ENCODE data around the gene CORO2B.

The CORO2B gene

DNA sequence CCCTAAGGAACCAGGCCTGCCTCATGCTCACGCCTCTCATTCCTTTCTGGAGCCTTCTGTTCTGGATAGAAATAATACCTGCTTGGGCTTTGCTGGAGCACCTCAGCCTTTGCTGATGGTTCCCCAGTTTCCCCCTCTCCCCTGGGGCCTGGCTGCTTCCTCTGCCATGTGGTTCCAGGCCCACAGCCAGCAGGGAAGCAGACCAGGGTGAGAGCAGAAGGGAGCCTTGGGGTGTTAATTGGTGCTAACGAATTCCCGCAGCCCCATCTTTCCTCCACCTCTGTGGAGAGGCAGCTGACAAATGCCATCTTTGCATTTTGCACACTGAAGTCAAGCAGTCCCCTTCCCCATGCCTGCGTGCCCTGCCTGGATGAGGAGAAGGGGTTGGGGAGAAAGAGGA, 13.1 kb upstream of the CORO2B start:
- no peak overlapping the region for H3K4me3 ChIP-seq (ENCODE audit: low read depth, low read length)
- TF ChIP-seq, protein P1, sequence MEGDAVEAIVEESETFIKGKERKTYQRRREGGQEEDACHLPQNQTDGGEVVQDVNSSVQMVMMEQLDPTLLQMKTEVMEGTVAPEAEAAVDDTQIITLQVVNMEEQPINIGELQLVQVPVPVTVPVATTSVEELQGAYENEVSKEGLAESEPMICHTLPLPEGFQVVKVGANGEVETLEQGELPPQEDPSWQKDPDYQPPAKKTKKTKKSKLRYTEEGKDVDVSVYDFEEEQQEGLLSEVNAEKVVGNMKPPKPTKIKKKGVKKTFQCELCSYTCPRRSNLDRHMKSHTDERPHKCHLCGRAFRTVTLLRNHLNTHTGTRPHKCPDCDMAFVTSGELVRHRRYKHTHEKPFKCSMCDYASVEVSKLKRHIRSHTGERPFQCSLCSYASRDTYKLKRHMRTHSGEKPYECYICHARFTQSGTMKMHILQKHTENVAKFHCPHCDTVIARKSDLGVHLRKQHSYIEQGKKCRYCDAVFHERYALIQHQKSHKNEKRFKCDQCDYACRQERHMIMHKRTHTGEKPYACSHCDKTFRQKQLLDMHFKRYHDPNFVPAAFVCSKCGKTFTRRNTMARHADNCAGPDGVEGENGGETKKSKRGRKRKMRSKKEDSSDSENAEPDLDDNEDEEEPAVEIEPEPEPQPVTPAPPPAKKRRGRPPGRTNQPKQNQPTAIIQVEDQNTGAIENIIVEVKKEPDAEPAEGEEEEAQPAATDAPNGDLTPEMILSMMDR (IDR thresholded peaks at IDR 0.05; ENCODE audit: low read depth, low read length) = no peak

DNA sequence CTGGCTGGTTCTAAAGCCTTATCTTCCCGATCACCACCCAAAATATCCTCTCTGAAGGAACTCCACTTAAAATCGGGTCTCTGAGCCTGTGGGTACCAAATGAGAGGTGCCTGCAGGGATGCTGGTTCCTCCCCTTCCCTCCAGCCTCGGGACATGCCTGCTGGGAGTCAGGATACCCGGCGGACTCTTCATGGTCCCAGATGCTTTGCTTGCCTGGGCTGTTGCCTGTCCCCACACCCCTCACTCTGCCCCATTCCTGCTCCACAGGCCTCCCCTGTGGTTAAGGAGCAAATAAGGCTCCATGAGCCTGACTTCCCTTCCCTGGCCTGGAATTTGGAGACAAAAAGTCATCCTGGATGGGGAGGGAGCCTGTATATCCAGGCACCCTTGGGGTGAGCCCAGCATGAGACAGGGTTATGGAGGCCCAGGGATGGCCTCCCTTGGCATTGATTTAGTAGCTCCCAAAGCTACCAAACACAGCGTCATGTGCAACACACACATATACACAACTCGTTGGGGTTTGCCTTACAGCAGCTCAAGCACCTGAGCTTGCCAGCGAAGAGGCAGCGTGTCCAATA, 12.3 kb upstream of the CORO2B start:
- H3K4me3 ChIP-seq (ENCODE audit: low read depth, low read length) = no peak overlapping the region
- TF ChIP-seq, protein P1 (IDR thresholded peaks at IDR 0.05; ENCODE audit: low read depth, low read length) = no peak

- no peak overlapping the region for H3K4me3 ChIP-seq (ENCODE audit: low read depth, low read length)
- TF ChIP-seq, protein P1 (IDR thresholded peaks at IDR 0.05; ENCODE audit: low read depth, low read length) = no peak
These were observed 11.4 kb upstream of the CORO2B start for GRCh38 chr15:68567345-68567744.

DNA sequence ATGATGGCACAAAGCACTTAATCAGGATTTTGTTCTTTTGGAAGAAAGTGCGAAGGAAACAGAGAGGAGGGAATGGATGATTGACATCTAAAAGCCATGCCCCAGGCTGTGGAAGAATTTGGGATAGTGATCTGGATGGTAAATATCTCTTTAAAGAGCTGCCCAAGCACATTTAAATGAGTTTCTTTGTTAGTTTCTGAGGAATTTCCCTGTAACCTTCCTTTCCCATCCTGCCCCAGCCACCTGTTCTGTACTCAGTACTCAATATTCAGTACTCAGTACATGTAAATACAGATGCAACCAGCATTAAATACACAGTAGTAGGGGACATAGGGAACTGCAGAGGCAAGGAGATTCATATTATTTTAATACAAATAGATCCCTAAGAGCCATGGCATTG, 7.8 kb upstream of the CORO2B start:
- H3K4me3 ChIP-seq (ENCODE audit: low read depth, low read length) = no peak overlapping the region
- TF ChIP-seq, protein P1 (IDR thresholded peaks at IDR 0.05; ENCODE audit: low read depth, low read length) = no peak

DNA sequence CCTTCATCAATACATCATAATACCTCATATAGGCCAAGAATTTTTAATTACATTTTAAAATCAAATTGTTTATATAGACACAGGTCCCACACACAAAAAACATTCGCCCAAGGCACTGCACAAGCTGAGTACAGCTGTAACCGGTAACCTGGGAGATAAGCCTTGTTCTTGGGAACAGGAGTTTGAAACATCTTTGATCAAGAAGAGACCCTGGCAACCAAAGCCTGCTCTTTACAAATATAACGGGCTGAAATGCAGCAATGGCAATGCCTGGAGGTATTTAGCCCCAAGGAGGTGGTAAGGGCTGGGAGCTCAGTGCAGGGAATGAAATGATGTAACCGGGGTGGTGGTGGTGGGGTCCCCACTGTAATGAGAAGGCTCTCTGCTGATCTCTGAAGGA, 7.2 kb upstream of the CORO2B start:
- TF ChIP-seq, protein P1 (IDR thresholded peaks at IDR 0.05; ENCODE audit: low read depth, low read length) = no peak
- no peak overlapping the region for H3K4me3 ChIP-seq (ENCODE audit: low read depth, low read length)

- TF ChIP-seq, protein P1 (IDR thresholded peaks at IDR 0.05; ENCODE audit: low read depth, low read length) = no peak
- H3K4me3 ChIP-seq (ENCODE audit: low read depth, low read length) = no peak overlapping the region
These were observed 6.5 kb upstream of the CORO2B start for GRCh38 chr15:68572309-68572708.

DNA sequence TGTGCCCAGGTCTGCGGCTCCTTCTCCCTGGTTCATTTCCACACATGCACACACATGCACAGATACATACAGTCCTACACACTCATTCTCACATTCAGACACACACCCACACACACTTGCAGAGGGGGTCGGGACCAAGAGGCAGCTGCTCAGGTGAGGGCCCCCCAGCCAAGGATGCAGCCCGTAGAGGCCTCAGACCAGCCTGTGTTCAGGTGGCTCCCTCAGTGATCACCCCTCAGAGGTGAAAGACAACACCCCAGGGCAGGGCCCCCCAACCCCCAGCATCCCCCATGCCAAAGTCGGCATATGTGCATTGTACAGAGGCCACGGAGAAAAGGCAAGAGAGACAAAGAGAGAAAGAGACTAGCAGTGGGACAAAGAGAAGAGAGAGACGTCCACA, 5.9 kb upstream of the CORO2B start:
- TF ChIP-seq, protein P1 (IDR thresholded peaks at IDR 0.05; ENCODE audit: low read depth, low read length) = no peak
- no peak overlapping the region for H3K4me3 ChIP-seq (ENCODE audit: low read depth, low read length)

Data from WI38 (cell line).